ENCODE results near the gene VPS50. TPM values are rescaled to one million over a fixed set of nuclear protein-coding genes. Genes with fewer than 3 reads are reported as not detected.

The VPS50 gene
- total RNA-seq, 1 experiment from 2014 or later, result 15.1 TPM

- Histone ChIP-seq H4K20me1 (ENCODE audit: insufficient read depth) (no peaks in the 10 kb centered on the region), H3K4me1 (ENCODE audit: control insufficient read depth in 1 of 2, insufficient read depth in 2 of 2, low read length in 2 of 2) (peaks cover 0 to 4% of the 10 kb centered on the region in 2 experiments; a peak in 3 of 4 replicates), H3K27me3 (ENCODE audit: insufficient read depth, low read length) (no peaks in the 10 kb centered on the region), H3K4me3 (replicated peaks in 1 of 2; ENCODE audit: low read depth in 1 of 2, low read length in 2 of 2) (no peak within 1 kb of the TSS), H3K9me3 (ENCODE audit: control insufficient read depth in 1 of 2, insufficient read depth in 1 of 2, low read depth in 1 of 2, low read length in 2 of 2) (no peaks in the 10 kb centered on the region), H3K36me3 (ENCODE audit: control insufficient read depth in 1 of 2, insufficient read depth in 2 of 2, low read length in 2 of 2) (no peaks in the 10 kb centered on the region), H3K79me2 (ENCODE audit: insufficient read depth, low read length) (no peaks in the 10 kb centered on the region), H3K9ac (ENCODE audit: low read length) (no peak within 1 kb of the TSS), H3K9me2 (ENCODE audit: insufficient read depth) (peaks cover 9% of the 10 kb centered on the region; the same call in 1 of the 2 replicates), H3K27ac (ENCODE audit: low read depth, low read length) (no peak within 1 kb of the TSS), H2AFZ (ENCODE audit: low read depth, low read length, poor library complexity, severe bottlenecking) (no peak within 1 kb of the TSS), H3K4me2 (ENCODE audit: low read length) (no peak within 1 kb of the TSS)
- DNase-seq (ENCODE audit: low read depth, low spot score), result no peak
- no TSS peak for BruUV-seq (replicated peaks)
- ATAC-seq, result no peak
- POLR2A ChIA-PET, result no interaction called here
- intact Hi-C loops (cut with micrococcal nuclease), result loop anchor here (5.0 kb wide), 2 partner anchors 49 to 604 kb away; no protein-coding TSS in a partner anchor
- CTCF ChIA-PET, result interaction anchor here (1.0 kb wide), 1 partner anchor 19 kb away, joined by 3 read pairs; no protein-coding TSS in a partner anchor
- RAD21 ChIA-PET (ENCODE audit: low non-redundant PET in 1 of 2, low total read pairs in 2 of 2, uncharacterized antibody in 2 of 2, unreplicated experiment in 2 of 2), result no interaction called here
- no peak for TF ChIP-seq REST (IDR thresholded peaks at IDR 0.05; ENCODE audit: low read depth)
- TF ChIP-seq EZH2 (IDR thresholded peaks at IDR 0.05), result no peak
- no peak for TF ChIP-seq SIN3A (IDR thresholded peaks at IDR 0.05; ENCODE audit: low read depth)
- no peak for TF ChIP-seq POLR2A (IDR thresholded peaks at IDR 0.05; ENCODE audit: borderline replicate concordance, extremely low read depth, insufficient read depth, insufficient read length)
- TF ChIP-seq CEBPB (IDR thresholded peaks at IDR 0.05; ENCODE audit: low read depth), result no peak
- TF ChIP-seq MAX (IDR thresholded peaks at IDR 0.05), result no peak
- no peak for TF ChIP-seq TCF7L2 (IDR thresholded peaks at IDR 0.05; ENCODE audit: borderline replicate concordance, extremely low read depth, insufficient read depth, insufficient read length)
- no peak for TF ChIP-seq FOSL1 (IDR thresholded peaks at IDR 0.05; ENCODE audit: low read depth)
- no peak for TF ChIP-seq EZH2phosphoT487 (IDR thresholded peaks at IDR 0.05; ENCODE audit: borderline replicate concordance)
- TF ChIP-seq ELF1 (IDR thresholded peaks at IDR 0.05; ENCODE audit: borderline replicate concordance, low read depth), result no peak
- TF ChIP-seq CTCF (IDR thresholded peaks at IDR 0.05 in 2 of 3, conservative IDR thresholded peaks at IDR 0.05 in 1 of 3; ENCODE audit: borderline replicate concordance in 1 of 3, insufficient read depth in 1 of 3, low read depth in 2 of 3, low read length in 2 of 3), result no peak
- TF ChIP-seq RAD21 (IDR thresholded peaks at IDR 0.05; ENCODE audit: low read depth), result no peak
- no peak for TF ChIP-seq YY1 (IDR thresholded peaks at IDR 0.05; ENCODE audit: extremely low read depth, insufficient replicate concordance, low read depth, low read length)
- no peak for TF ChIP-seq JUND (IDR thresholded peaks at IDR 0.05)
- no peak for TF ChIP-seq ZFX (IDR thresholded peaks at IDR 0.05)
- no peak for TF ChIP-seq EGR1 (IDR thresholded peaks at IDR 0.05; ENCODE audit: low read depth)
- no peak for TF ChIP-seq CBX3 (IDR thresholded peaks at IDR 0.05; ENCODE audit: low read depth)
- TF ChIP-seq ZBTB33 (IDR thresholded peaks at IDR 0.05; ENCODE audit: extremely low read depth, insufficient replicate concordance, low read length), result no peak
- TF ChIP-seq SRF (IDR thresholded peaks at IDR 0.05; ENCODE audit: low read depth), result no peak
- no peak for TF ChIP-seq ATF3 (IDR thresholded peaks at IDR 0.05)
Measured at GRCh38 chr7:93226310-93226709, 5.9 kb upstream of the VPS50 start, which contains the start of gene HEPACAM2. Gene HEPACAM2 (minus strand): TSS chr7:93226469.
